ENCODE data around the gene ARMC5.

- TF ChIP-seq POLR2A (IDR thresholded peaks at IDR 0.05) (no peak), CTCF (IDR thresholded peaks at IDR 0.05) (no peak)
Observed at GRCh38 chr16:31428638-31429247, 30.6 kb upstream of the ARMC5 start.
